NOMO-1 (cell line): Measurements from ENCODE around the gene ISL2.
A peak's percentile ranks its signal among the peaks of the same experiment; 100 is the strongest.
"Not testable (repeated sequence)": the region's sequence is repeated elsewhere in the genome, so short reads cannot be mapped to it uniquely, and the experiment has no call there.

Experiments used
- DNase-seq, 2 experiments: peaks; one replicate each; lab custom pipeline; 2025; ENCODE audit not compliant: unreplicated experiment in 2 of 2; lab: John Stamatoyannopoulos, UW

The ISL2 gene

GRCh38 chr15:76336254-76337058, at the start of gene ISL2:
TSS of gene ISL2 (plus strand) at chr15:76336773. CDS start at chr15:76336884, 111 bp downstream.
- DNase-seq, result no peak

- no peak for DNase-seq
Measured at GRCh38 chr15:76289582-76289981, 47.0 kb upstream of the ISL2 start.

GRCh38 chr15:76293361-76293760, 43.2 kb upstream of the ISL2 start:
- DNase-seq, result no peak

GRCh38 chr15:76294463-76294862, 42.1 kb upstream of the ISL2 start:
- not testable (repeated sequence) for DNase-seq

- no peak for DNase-seq
Measured at GRCh38 chr15:76296849-76297248, 39.7 kb upstream of the ISL2 start.

- not testable (repeated sequence) for DNase-seq
Measured at GRCh38 chr15:76297951-76298350, 38.6 kb upstream of the ISL2 start.

GRCh38 chr15:76298986-76299385, 37.6 kb upstream of the ISL2 start:
- DNase-seq, result peak in 1 of 2 experiments; percentile 7

GRCh38 chr15:76299786-76300185, 36.8 kb upstream of the ISL2 start:
- DNase-seq, result peak; percentile 8 to 68

GRCh38 chr15:76303909-76304308, 32.7 kb upstream of the ISL2 start:
- DNase-seq, result no peak

GRCh38 chr15:76309601-76310330, 26.8 kb upstream of the ISL2 start:
- no peak for DNase-seq

- peak in 1 of 2 experiments; percentile 41 for DNase-seq
Measured at GRCh38 chr15:76310475-76311099, 26.0 kb upstream of the ISL2 start.

GRCh38 chr15:76311100-76311953, 25.2 kb upstream of the ISL2 start, which contains the start of gene ETFA:
TSS of gene ETFA (minus strand) at chr15:76311469. CDS start at chr15:76311388, 81 bp downstream.
- peak; percentile 92 to 96 for DNase-seq

GRCh38 chr15:76312540-76313174, 23.9 kb upstream of the ISL2 start:
- no peak for DNase-seq

- DNase-seq, result not testable (repeated sequence)
Measured at GRCh38 chr15:76313175-76313567, 23.4 kb upstream of the ISL2 start.

- no peak for DNase-seq
Measured at GRCh38 chr15:76313731-76314130, 22.8 kb upstream of the ISL2 start.

GRCh38 chr15:76320012-76320411, 16.6 kb upstream of the ISL2 start:
- no peak for DNase-seq

GRCh38 chr15:76321171-76321570, 15.4 kb upstream of the ISL2 start:
- no peak for DNase-seq

- DNase-seq, result no peak
Measured at GRCh38 chr15:76321602-76322001, 15.0 kb upstream of the ISL2 start.

- no peak for DNase-seq
Measured at GRCh38 chr15:76324066-76324465, 12.5 kb upstream of the ISL2 start.

- no peak for DNase-seq
Measured at GRCh38 chr15:76325704-76326103, 10.9 kb upstream of the ISL2 start.
